ENCODE results near the gene COBL.
A peak's percentile ranks its signal among the peaks of the same experiment; 100 is the strongest.

COBL gene, protein sequence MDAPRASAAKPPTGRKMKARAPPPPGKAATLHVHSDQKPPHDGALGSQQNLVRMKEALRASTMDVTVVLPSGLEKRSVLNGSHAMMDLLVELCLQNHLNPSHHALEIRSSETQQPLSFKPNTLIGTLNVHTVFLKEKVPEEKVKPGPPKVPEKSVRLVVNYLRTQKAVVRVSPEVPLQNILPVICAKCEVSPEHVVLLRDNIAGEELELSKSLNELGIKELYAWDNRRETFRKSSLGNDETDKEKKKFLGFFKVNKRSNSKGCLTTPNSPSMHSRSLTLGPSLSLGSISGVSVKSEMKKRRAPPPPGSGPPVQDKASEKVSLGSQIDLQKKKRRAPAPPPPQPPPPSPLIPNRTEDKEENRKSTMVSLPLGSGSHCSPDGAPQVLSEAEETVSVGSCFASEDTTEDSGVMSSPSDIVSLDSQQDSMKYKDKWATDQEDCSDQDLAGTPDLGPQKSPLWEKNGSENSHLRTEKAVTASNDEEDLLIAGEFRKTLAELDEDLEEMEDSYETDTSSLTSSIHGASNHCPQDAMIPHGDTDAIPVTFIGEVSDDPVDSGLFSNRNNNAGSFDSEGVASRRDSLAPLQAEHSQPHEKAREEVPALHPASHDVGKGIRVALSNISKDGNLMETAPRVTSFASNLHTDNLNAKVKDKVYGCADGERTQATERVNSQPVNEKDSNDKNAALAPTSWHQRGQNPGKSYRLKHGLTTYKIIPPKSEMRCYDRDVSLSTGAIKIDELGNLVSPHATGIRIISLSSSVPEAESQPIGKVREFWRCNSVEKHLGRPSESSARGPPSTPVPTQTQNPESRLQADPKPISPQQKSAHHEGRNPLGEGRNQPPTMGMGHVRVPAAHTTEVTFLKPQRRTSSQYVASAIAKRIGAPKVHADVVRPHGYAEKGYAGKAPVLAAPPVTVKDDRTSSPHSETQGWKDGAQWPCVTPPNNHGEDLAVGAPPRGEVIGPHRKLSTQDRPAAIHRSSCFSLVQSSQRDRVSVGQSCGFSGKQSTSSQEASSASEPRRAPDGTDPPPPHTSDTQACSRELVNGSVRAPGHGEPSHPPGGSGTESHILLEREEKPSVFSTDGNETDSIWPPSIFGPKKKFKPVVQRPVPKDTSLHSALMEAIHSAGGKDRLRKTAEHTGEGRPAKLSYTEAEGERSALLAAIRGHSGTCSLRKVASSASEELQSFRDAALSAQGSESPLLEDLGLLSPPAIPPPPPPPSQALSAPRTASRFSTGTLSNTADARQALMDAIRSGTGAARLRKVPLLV

DNA sequence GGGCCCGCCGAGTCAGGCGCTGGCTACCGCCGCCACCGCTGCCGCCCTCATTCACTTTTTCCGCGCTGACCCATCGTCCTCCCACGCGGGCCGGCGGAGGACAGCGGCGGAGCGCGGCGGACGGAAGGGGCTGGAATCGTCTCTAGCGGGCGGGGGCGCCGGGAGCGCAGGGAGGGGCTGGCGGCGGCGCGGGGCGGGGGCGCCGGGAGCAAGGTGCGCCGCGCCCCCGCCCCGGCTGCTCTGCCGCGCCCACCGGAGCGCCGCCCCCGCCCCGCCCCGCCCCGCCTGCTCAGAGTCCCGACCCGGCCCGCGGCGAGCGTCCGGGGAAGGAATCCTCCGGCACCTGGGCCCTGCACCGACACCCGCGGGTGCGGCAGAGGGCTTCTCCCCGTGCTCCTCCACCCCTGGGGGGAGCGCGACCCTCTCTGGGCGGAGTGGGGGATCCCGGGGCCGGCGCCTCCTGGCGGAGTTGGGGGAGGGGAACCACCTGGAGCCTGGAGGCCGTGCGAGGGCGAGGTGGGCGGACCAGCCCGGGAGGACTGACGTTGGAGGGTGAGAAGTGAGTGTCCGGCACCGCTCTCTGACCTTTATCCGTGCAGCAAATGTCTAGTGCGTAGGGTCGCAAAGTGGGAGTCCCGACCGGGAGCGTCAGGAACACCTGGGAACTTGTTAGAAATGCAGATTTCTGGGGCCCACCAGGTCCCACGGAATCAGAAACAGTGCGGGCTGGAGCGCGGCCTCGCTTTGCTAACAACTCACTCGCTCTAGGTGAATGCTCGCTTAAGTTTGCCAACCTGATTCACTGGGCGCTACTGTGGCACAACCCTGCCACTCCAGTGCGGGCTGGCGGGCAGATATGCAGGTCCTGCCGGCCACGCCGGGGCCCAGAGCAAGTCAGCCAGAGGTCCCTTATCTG, at the start of gene COBL:
TSS of gene COBL (minus strand) at position 144 of the 916 bp plus-strand sequence. CDS start 176 bp downstream, outside the sequence.
- Mint-ChIP-seq H3K4me3 (peak within 1 kb of the TSS; percentile 55), H3K27me3 (peaks cover 42% of the 10 kb centered on the region), H3K9me3 (no peaks in the 10 kb centered on the region), H3K36me3 (ENCODE audit: low read depth) (no peaks in the 10 kb centered on the region), H3K4me1 (ENCODE audit: low read depth) (peaks cover 9% of the 10 kb centered on the region), H3K27ac (no peak within 1 kb of the TSS)

DNA sequence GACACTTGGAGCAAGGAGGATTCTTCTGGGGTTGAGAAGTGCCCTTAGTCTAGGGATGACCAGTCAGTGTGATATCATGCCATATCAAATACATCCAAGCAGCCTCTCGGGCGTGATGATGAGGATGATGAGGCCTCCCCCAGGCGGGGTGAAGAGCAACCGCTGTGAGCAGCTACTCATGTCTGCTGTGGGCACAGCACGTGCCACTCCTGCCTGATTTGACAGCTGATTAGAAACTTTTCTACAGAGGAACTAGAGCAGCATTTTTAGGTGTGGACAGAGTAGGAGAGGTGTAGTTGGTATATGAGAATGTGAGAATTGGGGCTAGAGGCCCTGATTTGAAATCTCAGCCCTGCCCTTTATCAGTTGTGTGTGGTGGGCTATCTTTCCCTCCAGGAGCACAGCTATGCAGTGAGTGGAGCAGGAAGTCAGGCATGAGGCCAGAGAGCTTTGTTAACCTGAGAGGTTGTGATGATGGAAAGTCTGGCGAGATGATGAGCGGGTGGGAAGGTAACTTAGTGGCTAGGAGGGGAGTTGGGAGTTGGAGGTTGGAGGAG, 49.6 kb upstream of the COBL start:
- Mint-ChIP-seq H3K27ac (no peak overlapping the region), H3K4me3 (no peak overlapping the region), H3K4me1 (ENCODE audit: low read depth) (no peaks in the 10 kb centered on the region), H3K36me3 (ENCODE audit: low read depth) (no peaks in the 10 kb centered on the region), H3K27me3 (no peaks in the 10 kb centered on the region), H3K9me3 (peaks cover 8% of the 10 kb centered on the region)

- Mint-ChIP-seq H3K27ac (no peak overlapping the region), H3K27me3 (peaks cover 3% of the 10 kb centered on the region), H3K36me3 (ENCODE audit: low read depth) (no peaks in the 10 kb centered on the region), H3K9me3 (peaks cover 8% of the 10 kb centered on the region), H3K4me1 (ENCODE audit: low read depth) (no peaks in the 10 kb centered on the region), H3K4me3 (no peak overlapping the region)
Observed at GRCh38 chr7:51357821-51358220, 41.2 kb upstream of the COBL start.

DNA sequence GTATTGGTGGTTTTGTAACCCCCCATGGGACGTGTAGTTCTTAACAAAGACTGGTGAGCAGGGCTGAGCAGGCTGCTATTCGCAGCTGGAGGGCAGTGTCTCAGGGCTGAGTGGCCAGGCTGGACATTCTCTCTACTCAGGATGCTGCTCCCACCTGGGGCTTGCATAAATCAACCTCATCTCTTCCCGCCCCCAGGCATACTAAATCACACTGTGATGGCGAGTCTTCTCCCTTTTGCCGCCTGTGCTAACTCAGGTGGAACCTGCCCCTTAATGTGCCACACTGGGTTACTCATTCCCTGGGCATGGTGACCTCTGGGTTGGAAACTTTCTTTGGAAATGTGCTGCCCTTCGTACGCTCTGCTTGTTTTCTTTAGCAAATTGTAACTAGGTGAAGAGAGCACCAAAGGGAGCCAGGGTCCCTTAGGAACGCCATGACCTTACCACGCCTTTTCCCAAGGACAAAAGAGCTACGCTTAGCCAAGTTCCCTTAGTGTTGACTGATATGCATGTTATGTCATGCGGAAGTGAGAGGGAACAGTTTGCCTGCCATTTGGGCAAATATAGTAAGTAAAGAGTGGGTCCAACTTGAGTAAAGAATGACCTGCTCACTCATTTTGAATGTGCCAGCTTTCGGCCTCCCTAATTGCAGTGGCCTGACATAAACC, 40.4 kb upstream of the COBL start:
- Mint-ChIP-seq H3K36me3 (ENCODE audit: low read depth) (no peaks in the 10 kb centered on the region), H3K9me3 (no peaks in the 10 kb centered on the region), H3K27ac (no peak overlapping the region), H3K27me3 (peaks cover 3% of the 10 kb centered on the region), H3K4me1 (ENCODE audit: low read depth) (no peaks in the 10 kb centered on the region), H3K4me3 (no peak overlapping the region)

DNA sequence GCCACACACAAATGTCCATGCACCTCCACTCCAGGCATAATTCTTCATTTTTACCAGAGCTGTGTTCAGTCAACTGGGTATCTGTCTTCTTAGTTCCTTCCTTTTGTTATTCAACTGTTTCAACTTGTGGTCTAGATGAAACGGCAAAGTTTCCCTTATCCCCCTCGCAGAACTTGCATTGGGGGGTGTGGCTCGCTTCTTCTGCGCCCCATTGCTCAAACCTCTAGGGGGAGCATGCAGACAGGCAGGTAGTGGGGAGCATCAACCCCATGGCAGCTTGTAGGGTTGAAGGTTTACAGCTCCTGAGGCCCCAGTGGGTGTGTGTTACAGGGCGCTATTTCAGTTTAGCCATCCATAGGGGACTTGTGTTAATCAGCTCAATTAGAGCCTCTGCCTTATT, 38.3 kb upstream of the COBL start:
- Mint-ChIP-seq H3K4me3 (no peak overlapping the region), H3K4me1 (ENCODE audit: low read depth) (no peaks in the 10 kb centered on the region), H3K27me3 (peaks cover 3% of the 10 kb centered on the region), H3K9me3 (no peaks in the 10 kb centered on the region), H3K36me3 (ENCODE audit: low read depth) (no peaks in the 10 kb centered on the region), H3K27ac (no peak overlapping the region)

GRCh38 chr7:51354434-51354833, 37.8 kb upstream of the COBL start:
- Mint-ChIP-seq H3K36me3 (ENCODE audit: low read depth) (no peaks in the 10 kb centered on the region), H3K4me3 (no peak overlapping the region), H3K27ac (no peak overlapping the region), H3K9me3 (no peaks in the 10 kb centered on the region), H3K27me3 (peaks cover 3% of the 10 kb centered on the region), H3K4me1 (ENCODE audit: low read depth) (no peaks in the 10 kb centered on the region)

- no peaks in the 10 kb centered on the region for H3K9me3 Mint-ChIP-seq
- no peak overlapping the region for H3K27ac Mint-ChIP-seq
- no peaks in the 10 kb centered on the region for H3K4me1 Mint-ChIP-seq (ENCODE audit: low read depth)
- no peak overlapping the region for H3K4me3 Mint-ChIP-seq
- no peaks in the 10 kb centered on the region for H3K27me3 Mint-ChIP-seq
- no peaks in the 10 kb centered on the region for H3K36me3 Mint-ChIP-seq (ENCODE audit: low read depth)
Observed at GRCh38 chr7:51352174-51353100, 35.8 kb upstream of the COBL start.

- Mint-ChIP-seq H3K4me3 (no peak overlapping the region), H3K27me3 (no peaks in the 10 kb centered on the region), H3K4me1 (ENCODE audit: low read depth) (no peaks in the 10 kb centered on the region), H3K36me3 (ENCODE audit: low read depth) (no peaks in the 10 kb centered on the region), H3K9me3 (no peaks in the 10 kb centered on the region), H3K27ac (no peak overlapping the region)
Observed at GRCh38 chr7:51351661-51352060, 35.1 kb upstream of the COBL start.

GRCh38 chr7:51350546-51350896, 33.9 kb upstream of the COBL start:
- Mint-ChIP-seq H3K27ac (no peak overlapping the region), H3K9me3 (no peaks in the 10 kb centered on the region), H3K36me3 (ENCODE audit: low read depth) (no peaks in the 10 kb centered on the region), H3K4me3 (no peak overlapping the region), H3K4me1 (ENCODE audit: low read depth) (no peaks in the 10 kb centered on the region), H3K27me3 (no peaks in the 10 kb centered on the region)

- no peaks in the 10 kb centered on the region for H3K9me3 Mint-ChIP-seq
- H3K27ac Mint-ChIP-seq, result no peak overlapping the region
- no peaks in the 10 kb centered on the region for H3K4me1 Mint-ChIP-seq (ENCODE audit: low read depth)
- H3K36me3 Mint-ChIP-seq (ENCODE audit: low read depth), result no peaks in the 10 kb centered on the region
- no peaks in the 10 kb centered on the region for H3K27me3 Mint-ChIP-seq
- no peak overlapping the region for H3K4me3 Mint-ChIP-seq
Observed at GRCh38 chr7:51349820-51350545, 33.4 kb upstream of the COBL start.

GRCh38 chr7:51346126-51346525, 29.5 kb upstream of the COBL start:
- no peak overlapping the region for H3K4me3 Mint-ChIP-seq
- H3K36me3 Mint-ChIP-seq (ENCODE audit: low read depth), result no peaks in the 10 kb centered on the region
- no peaks in the 10 kb centered on the region for H3K4me1 Mint-ChIP-seq (ENCODE audit: low read depth)
- H3K27ac Mint-ChIP-seq, result no peak overlapping the region
- no peaks in the 10 kb centered on the region for H3K9me3 Mint-ChIP-seq
- no peaks in the 10 kb centered on the region for H3K27me3 Mint-ChIP-seq

DNA sequence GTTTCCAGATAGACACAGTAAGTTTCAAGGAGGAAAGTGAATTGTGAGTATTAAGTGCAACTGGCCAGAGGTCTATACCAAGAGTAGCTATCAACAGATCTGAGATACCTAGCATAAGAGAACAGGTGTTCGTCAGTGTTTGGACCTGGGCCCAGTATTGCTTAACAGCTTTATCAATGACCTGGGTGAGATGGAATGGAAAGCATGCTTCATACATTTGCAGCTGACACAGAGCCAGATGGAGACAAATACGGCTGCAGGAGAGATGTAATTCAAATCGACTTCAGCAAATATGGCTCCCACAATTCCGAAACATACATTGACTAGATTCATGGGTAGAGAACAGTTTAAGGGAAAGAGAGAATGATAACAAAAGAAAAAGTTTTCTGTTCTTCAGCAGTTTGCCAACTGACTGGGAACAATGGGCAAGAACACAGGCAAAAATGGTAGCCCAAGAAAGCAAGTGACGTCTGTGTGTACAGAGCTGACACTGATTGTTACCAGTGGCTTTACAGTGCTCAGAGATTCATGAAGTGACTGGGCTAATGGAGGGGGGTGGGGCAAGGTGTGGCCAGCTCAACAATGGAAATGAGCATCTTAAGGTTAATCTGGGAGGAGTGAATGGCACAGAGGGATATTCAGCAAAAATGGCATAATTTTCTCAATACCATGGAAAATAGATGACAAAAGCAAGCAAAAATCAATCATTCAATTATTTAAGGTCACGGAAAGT, 28.0 kb upstream of the COBL start:
- Mint-ChIP-seq H3K4me1 (ENCODE audit: low read depth) (no peaks in the 10 kb centered on the region), H3K36me3 (ENCODE audit: low read depth) (no peaks in the 10 kb centered on the region), H3K27me3 (no peaks in the 10 kb centered on the region), H3K27ac (no peak overlapping the region), H3K4me3 (no peak overlapping the region), H3K9me3 (no peaks in the 10 kb centered on the region)

Measured in stimulated activated naive CD8-positive, alpha-beta T cell treated with anti-CD3 and anti-CD28 coated beads, Interleukin-15, Interleukin-2, amounts not matched to agents 100 ng/mL and 50 ng/mL, for 24 hours (primary cell).